NCI-H146 treated with DMSO at 0.1 percent for 48 hours (cell line): Measurements from ENCODE around the gene PTGES2.
"Not testable (repeated sequence)": the region's sequence is repeated elsewhere in the genome, so short reads cannot be mapped to it uniquely, and the experiment has no call there.

ENCODE experiments used
- DNase-seq: peaks from one replicate; lab custom pipeline; 2025; ENCODE audit not compliant: unreplicated experiment; lab: John Stamatoyannopoulos, UW

PTGES2 gene

DNA sequence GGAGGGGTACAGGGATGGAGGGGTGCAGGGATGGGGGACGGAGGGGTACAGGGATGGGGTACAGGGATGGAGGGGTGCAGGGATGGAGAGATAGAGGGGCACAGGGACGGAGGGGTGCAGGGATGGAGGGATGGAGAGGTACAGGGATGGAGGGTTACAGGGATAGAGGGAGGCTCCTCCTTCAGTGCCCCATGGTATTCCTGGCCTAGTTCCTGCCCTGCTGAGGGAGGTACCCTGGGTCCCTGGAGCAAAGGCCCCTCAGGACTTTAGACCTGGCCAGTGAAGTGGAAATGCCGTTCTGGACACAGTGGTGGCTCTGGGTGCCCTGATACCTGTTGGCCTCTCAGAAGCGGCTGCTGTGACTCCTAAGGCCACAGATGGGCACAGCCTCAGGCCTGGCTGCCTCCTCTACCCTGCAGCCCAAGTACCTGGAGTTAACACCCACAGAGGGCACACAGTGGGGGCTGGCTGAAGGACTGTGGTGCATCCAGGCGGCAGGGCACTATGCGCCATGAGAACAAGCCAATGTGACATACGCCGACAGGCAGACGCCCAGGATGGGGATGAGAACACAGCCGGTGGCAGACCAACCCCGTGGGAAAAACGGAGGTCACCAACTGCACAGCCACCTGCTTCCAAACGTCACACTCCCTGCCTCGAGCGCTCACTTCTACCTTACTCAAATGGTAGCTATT lies 8.4 kb downstream of the PTGES2 start:
- DNase-seq = no peak

GRCh38 chr9:128118472-128118857 lies 9.1 kb downstream of the PTGES2 start:
- no peak for DNase-seq

GRCh38 chr9:128117613-128118471 lies 9.7 kb downstream of the PTGES2 start:
- DNase-seq = peak; percentile 54

GRCh38 chr9:128116104-128117083 lies 11.1 kb downstream of the PTGES2 start:
- DNase-seq = no peak

DNA sequence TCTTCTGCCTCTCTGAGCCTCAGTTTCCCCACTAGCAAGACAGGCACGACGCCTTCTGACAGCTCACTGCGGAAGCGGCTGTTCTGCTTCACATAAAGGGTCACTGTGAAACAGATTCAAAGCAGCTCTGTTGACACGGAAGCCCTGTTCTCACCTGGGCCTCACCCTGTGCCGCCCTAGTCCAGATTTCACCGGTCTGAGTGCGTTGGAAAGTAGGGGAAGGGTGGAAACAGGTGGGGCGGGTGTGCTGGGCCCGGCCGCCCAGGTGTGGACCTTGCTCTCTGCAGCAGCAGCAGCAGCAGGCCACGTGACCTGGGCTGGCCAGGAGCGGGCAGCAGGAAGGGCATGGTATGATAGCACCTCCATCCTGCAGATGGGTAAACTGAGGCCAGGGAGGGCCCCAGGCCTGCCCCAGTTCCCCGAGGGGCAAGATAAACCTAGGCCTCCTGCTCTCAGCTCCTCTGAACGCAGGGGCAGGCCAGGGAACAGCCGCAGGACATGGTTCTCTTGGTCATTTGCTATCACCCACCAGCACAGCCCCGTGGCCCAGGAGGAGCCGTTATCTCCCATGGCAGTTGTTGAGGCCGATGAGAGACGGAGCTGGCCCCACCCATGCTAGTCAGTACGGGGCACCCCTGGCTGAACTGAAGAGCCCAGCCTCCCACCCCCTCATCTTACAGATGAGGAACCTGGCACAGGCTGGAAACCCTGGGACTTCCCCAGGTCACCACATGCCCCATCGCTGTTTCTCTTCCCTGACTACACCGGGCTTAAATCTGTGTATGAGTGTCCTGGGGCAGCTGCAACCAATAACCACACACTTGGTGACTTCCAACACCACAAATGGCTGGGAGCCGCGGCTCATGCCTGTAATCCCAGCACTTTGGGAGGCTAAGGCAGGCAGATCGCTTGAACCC lies 12.1 kb downstream of the PTGES2 start:
- DNase-seq = no peak

- no peak for DNase-seq
Measured at GRCh38 chr9:128114326-128115186, 13.0 kb downstream of the PTGES2 start.

DNA sequence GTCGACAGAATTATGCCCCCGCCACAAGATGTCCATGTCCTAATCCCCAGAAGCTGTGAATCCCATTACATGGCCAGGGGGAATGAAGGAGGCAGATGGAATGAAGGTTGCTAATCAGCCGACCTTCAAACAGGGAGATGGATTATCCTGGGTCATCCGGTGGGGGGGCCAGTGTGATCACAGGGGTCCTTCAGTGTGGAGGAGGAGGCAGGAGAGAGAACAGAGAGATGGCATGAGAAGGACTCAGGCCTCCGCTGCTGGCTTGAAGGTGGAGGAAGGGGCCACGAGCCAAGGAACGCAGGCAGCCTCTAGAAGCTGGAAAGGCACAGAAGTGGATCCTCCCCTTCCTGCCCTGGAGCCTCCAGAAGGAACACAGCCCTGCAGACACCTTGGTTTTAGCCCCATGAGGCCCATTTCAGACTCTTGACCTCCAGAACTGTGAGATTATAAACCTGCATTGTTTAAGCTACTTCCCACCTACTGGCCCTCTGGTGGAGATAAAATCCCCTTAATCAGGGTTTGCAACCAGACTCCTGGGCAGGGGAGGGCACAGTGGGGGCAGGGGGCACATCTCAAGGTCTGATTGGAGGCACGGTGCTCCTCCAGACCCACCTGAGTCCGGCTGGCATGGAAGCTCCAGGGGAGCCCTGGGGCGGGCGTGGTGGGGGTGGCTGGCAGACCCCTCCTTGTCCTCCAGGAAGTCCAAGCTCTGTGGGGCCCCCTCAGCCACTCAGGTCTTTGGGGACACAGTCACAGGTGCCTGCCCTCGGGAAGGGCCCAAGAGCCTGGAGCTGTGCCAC lies 13.8 kb downstream of the PTGES2 start:
- DNase-seq = no peak

- not testable (repeated sequence) for DNase-seq
Measured at GRCh38 chr9:128111726-128112125, 15.8 kb downstream of the PTGES2 start.

- no peak for DNase-seq
Measured at GRCh38 chr9:128109050-128109709, 18.3 kb downstream of the PTGES2 start.

GRCh38 chr9:128108269-128109049 lies 19.1 kb downstream of the PTGES2 start:
- no peak for DNase-seq

DNA sequence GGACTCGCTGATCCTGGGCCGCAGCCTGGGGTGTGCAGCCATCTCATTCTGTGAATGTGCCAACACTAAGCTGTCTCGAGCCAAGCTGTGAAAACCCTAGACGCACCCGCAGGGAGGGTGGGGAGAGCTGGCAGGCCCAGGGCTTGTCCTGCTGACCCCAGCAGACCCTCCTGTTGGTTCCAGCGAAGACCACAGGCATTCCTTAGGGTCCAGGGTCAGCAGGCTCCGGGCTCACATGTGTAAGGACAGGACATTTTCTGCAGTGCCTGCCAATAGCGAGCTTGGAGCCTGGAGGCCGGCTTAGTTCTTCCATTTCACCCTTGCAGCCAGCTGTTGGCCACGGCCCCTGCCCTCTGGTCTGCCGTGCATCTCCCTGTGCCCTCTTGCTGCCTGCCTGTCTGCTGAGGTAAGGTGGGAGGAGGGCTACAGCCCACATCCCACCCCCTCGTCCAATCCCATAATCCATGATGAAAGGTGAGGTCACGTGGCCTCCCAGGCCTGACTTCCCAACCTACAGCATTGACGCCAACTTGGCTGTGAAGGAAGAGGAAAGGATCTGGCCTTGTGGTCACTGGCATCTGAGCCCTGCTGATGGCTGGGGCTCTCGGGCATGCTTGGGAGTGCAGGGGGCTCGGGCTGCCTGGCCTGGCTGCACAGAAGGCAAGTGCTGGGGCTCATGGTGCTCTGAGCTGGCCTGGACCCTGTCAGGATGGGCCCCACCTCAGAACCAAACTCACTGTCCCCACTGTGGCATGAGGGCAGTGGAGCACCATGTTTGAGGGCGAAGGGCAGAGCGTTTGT lies 19.9 kb downstream of the PTGES2 start:
- DNase-seq = no peak

GRCh38 chr9:128106940-128107467 lies 20.5 kb downstream of the PTGES2 start:
- no peak for DNase-seq

GRCh38 chr9:128106181-128106939 lies 21.2 kb downstream of the PTGES2 start:
- DNase-seq = no peak

DNA sequence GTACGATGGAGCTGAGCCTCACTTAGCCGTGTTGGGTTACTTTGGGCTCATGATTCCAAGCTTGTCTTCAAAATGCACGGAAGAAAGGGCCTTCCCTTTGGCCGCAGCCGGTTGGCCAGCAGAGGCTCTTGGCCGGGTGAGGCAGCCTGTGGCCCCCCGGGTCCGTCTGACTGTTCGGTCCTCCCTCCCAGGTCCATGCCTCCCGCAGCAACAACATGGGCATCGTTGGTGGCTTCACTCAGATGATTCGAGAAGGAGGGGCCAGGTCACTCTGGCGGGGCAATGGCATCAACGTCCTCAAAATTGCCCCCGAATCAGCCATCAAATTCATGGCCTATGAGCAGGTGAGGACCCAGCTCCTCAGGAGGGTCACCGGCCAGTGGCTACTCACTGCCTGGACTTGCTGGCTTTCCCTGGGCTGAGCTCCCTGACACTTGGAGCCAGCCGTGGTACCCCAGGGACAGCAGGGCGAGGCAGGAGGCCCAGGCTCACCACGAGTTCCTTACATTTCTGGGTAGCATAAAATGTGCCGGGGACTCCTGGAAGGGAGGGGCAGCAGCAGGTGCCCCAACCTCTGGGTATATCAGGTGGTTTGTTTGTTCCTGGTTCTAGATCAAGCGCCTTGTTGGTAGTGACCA lies 21.9 kb downstream of the PTGES2 start:
- DNase-seq = no peak

DNA sequence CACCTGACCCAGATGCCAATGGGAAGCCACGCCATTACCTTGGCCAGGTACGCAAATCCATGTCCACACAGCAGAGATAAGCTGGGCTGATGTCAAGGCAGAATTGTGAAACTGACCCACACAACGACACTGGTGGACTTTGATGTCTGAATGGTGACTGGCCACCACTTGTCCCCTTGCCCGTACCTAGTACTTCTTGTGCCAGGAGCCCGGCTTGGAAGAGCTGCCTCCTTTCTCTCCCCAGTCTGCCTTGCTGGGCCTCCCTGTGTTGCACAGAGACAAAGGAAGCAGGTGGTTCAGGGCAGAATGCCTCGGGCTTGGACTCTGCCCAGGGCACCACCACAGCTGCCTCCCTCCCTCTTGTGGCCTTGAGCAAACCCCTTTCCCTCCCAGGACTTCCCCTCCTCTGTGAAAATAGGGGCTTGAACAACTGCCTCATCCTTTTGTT lies 23.3 kb downstream of the PTGES2 start:
- DNase-seq = peak; percentile 51
